Progenitor cell of endocrine pancreas (in vitro differentiated cells): ENCODE measurements around the gene ALPI. TPM values are rescaled to one million over a fixed set of nuclear protein-coding genes. Genes with fewer than 3 reads are reported as not detected.

Experiments
- DNase-seq: peaks from one replicate; pipeline ENCODE4 v3.0.0; 2021; ENCODE audit warnings: low spot score; ENCODE audit not compliant: unreplicated experiment
- H3K27ac Mint-ChIP-seq: 2 replicates; pipeline ENCODE4 v1.8.0; 2021; ENCODE audit warnings: mild to moderate bottlenecking, moderate library complexity, mixed read lengths
- H3K27me3 Mint-ChIP-seq: 2 replicates; pipeline ENCODE4 v1.8.0; 2021; ENCODE audit warnings: mixed read lengths
- H3K36me3 Mint-ChIP-seq: 2 replicates; pipeline ENCODE4 v1.8.0; 2022; ENCODE audit warnings: mixed read lengths; ENCODE audit not compliant: insufficient read depth
- H3K4me1 Mint-ChIP-seq: 2 replicates; pipeline ENCODE4 v1.8.0; 2021; ENCODE audit warnings: low read depth, mixed read lengths
- H3K4me3 Mint-ChIP-seq: 2 replicates; pipeline ENCODE4 v1.8.0; 2021; ENCODE audit warnings: low read depth, mild to moderate bottlenecking, moderate library complexity, mixed read lengths
- H3K9me3 Mint-ChIP-seq: 2 replicates; pipeline ENCODE4 v1.8.0; 2021; ENCODE audit warnings: low read depth, mixed read lengths
- total RNA-seq: library from RNA; stranded (reverse); gene quantifications from 2 replicates; pipeline ENCODE4 v1.2.1, GENCODE V29; 2021
- TF ChIP-seq, protein P1 (sequence below): fragments of 200-600 bp; sonication (generic); IDR thresholded peaks from one replicate; pipeline ENCODE4 v1.5.0; 2021; ENCODE audit warnings: antibody characterized with exemption, mild to moderate bottlenecking; ENCODE audit not compliant: unreplicated experiment

The ALPI gene
- total RNA-seq, 1 donor from 2014 or later: not detected

DNA sequence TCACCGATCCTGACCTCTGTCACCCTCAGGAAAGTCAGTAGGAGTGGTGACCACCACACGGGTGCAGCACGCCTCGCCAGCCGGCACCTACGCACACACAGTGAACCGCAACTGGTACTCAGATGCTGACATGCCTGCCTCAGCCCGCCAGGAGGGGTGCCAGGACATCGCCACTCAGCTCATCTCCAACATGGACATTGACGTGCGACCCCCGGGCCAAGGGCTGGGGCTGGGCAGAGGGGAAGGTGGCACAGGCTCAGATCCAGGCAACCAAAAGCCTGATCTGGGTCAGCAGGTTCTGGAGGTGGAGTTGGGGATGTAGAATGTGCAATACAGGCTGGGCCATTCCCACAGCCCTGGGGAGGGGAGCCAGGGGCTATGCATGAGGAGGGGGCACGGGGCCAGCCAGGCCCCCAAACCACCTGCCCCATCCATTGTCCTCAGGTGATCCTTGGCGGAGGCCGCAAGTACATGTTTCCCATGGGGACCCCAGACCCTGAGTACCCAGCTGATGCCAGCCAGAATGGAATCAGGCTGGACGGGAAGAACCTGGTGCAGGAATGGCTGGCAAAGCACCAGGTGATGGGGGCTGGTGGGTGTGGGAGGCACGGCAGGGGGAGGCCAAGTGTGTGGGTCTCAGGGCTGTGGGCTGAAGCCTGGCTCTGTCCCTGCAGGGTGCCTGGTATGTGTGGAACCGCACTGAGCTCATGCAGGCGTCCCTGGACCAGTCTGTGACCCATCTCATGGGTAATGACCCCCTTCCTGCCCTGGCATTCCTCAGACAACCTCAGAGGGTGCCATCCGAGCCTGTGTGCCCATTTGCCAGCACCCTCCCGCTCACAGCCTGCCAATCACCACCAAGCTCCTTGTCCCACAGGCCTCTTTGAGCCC is 1.4 kb downstream of the ALPI start:
- Mint-ChIP-seq H3K9me3 (no peaks in the 10 kb centered on the region), H3K27ac (no peak overlapping the region), H3K36me3 (no peaks in the 10 kb centered on the region), H3K4me3 (no peak overlapping the region), H3K4me1 (no peaks in the 10 kb centered on the region), H3K27me3 (peaks cover 28% of the 10 kb centered on the region)
- TF ChIP-seq, protein P1, sequence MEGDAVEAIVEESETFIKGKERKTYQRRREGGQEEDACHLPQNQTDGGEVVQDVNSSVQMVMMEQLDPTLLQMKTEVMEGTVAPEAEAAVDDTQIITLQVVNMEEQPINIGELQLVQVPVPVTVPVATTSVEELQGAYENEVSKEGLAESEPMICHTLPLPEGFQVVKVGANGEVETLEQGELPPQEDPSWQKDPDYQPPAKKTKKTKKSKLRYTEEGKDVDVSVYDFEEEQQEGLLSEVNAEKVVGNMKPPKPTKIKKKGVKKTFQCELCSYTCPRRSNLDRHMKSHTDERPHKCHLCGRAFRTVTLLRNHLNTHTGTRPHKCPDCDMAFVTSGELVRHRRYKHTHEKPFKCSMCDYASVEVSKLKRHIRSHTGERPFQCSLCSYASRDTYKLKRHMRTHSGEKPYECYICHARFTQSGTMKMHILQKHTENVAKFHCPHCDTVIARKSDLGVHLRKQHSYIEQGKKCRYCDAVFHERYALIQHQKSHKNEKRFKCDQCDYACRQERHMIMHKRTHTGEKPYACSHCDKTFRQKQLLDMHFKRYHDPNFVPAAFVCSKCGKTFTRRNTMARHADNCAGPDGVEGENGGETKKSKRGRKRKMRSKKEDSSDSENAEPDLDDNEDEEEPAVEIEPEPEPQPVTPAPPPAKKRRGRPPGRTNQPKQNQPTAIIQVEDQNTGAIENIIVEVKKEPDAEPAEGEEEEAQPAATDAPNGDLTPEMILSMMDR: no peak
- no peak for DNase-seq

DNA sequence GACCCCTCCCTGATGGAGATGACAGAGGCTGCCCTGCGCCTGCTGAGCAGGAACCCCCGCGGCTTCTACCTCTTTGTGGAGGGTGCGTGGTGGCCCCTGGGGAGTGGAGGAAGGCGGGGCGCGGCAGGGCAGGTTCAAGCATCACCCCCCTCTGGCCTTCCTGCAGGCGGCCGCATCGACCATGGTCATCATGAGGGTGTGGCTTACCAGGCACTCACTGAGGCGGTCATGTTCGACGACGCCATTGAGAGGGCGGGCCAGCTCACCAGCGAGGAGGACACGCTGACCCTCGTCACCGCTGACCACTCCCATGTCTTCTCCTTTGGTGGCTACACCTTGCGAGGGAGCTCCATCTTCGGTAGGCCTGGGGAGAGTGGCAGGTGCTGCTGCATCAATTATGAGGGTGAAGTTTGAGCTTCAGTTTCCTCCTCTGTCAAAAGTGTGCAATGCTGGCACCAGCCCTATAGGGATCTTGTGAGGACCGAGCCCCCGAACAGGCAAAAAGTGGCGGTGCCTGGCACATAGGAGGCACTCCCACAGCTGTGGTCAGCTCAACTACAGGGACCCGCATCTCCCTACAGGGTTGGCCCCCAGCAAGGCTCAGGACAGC is 2.2 kb downstream of the ALPI start:
- Mint-ChIP-seq H3K9me3 (no peaks in the 10 kb centered on the region), H3K27ac (no peak overlapping the region), H3K27me3 (peaks cover 30% of the 10 kb centered on the region), H3K36me3 (no peaks in the 10 kb centered on the region), H3K4me3 (no peak overlapping the region), H3K4me1 (no peaks in the 10 kb centered on the region)
- TF ChIP-seq, protein P1: no peak
- DNase-seq: no peak

DNA sequence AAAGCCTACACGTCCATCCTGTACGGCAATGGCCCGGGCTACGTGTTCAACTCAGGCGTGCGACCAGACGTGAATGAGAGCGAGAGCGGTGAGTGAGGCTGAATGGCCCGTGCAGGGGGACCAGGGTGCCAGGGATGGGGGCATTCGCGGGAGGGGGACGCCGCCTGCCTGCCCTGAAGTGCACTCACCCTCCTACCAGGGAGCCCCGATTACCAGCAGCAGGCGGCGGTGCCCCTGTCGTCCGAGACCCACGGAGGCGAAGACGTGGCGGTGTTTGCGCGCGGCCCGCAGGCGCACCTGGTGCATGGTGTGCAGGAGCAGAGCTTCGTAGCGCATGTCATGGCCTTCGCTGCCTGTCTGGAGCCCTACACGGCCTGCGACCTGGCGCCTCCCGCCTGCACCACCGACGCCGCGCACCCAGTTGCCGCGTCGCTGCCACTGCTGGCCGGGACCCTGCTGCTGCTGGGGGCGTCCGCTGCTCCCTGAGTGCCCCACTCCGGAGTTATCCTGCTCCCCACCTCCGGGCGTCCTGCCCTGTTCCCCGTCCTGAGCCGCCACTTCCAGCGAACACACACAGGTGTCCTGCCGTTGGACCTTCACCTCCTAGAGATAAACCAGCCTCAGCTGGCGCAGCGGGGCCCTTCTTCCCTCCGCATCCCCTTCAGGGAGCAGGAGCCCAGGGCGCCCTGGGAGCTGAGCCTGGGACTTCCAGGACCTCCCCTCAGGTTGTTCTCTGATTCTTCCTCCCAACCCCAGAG is 2.9 kb downstream of the ALPI start:
- no peak for DNase-seq
- Mint-ChIP-seq H3K36me3 (no peaks in the 10 kb centered on the region), H3K27me3 (peaks cover 28% of the 10 kb centered on the region), H3K4me1 (no peaks in the 10 kb centered on the region), H3K4me3 (no peak overlapping the region), H3K27ac (no peak overlapping the region), H3K9me3 (no peaks in the 10 kb centered on the region)
- TF ChIP-seq, protein P1: no peak

DNA sequence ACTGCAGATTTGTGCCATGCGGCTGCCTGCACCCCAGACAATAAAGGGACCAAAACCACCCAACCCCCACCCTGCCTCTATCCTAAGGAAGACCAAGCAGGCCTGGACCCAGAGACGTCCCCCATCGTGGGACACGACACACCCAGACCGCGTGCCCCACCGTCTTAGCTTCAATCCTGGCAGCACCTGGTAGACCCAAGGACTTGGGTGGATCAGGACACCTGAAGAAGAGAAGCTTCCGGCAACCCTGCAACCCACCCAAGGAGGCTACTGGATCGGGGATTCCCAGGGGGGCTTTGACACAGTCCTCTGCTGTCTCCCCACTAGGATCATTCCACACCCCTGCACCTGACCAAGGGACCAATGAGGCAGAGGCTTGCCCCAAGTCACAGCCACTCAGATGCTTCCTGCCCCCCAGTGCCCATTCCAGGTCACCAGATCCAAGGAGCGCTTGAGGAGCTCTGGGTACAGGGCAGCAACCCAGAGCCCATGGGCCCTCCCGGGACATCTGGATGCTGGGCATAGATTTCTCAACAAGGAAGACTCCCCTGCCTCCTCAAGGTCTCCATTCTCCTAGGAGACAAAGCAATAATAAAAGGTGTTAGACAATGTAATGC is 3.6 kb downstream of the ALPI start:
- TF ChIP-seq, protein P1: no peak
- Mint-ChIP-seq H3K4me1 (no peaks in the 10 kb centered on the region), H3K4me3 (no peak overlapping the region), H3K36me3 (no peaks in the 10 kb centered on the region), H3K9me3 (no peaks in the 10 kb centered on the region), H3K27ac (no peak overlapping the region), H3K27me3 (peaks cover 28% of the 10 kb centered on the region)
- no peak for DNase-seq

DNA sequence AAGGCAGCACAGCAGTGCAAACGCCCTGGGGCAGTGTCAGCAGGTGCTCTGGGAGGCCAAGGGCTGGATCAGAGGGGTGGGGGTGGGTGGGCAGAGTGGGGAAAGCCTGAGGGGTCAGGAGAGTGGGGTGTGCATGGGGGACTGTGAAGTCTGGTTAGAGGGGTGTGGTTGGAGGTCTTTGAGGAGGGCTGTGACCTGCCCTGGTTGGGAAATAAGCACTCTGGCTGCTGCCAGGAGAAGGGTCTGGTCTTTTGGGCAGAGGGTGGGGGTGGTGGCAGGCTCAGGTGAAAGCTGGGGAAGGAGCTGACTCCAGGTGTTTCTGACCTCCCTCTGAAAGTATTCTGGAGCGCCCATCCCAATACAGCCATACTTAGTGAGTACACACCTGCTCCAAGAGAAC is 4.2 kb downstream of the ALPI start:
- H3K27me3 Mint-ChIP-seq: peaks cover 25% of the 10 kb centered on the region
- no peak overlapping the region for H3K4me3 Mint-ChIP-seq
- H3K36me3 Mint-ChIP-seq: no peaks in the 10 kb centered on the region
- H3K9me3 Mint-ChIP-seq: no peaks in the 10 kb centered on the region
- no peak for DNase-seq
- TF ChIP-seq, protein P1: no peak
- no peak overlapping the region for H3K27ac Mint-ChIP-seq
- no peaks in the 10 kb centered on the region for H3K4me1 Mint-ChIP-seq
